Activated T-cell treated with anti-CD3 and anti-CD28 coated beads for 1 hour (primary cell): ENCODE data around the gene GOLGA6L7.
"Not testable (repeated sequence)": the region's sequence is repeated elsewhere in the genome, so short reads cannot be mapped to it uniquely, and the experiment has no call there.

ENCODE experiments used
- DNase-seq: peaks from one replicate; pipeline ENCODE4 v3.0.0-alpha.2; 2020; ENCODE audit warnings: low read depth

GOLGA6L7 gene

GRCh38 chr15:28843520-28843919 is 4.9 kb downstream of the GOLGA6L7 start:
- not testable (repeated sequence) for DNase-seq

DNA sequence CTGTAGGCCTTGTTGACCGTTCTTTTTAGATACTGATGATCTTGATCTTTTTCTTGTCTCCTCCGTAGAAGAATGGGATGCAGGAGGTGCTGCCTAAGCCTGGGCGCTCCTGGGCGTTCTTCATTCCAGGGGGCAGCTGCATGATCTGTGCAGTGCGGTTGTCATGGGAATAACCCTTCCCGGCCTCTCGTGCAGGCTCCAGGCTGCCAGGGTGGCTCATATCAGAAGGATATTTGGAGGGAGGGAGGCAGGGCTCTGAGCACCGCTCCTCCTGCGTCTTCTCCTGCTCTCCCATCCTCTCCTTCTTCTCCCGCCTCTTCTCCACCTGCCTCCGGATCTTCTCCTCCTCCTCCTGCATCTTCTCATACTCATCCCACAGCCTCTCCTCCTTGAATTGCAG is 6.2 kb downstream of the GOLGA6L7 start:
- DNase-seq, result not testable (repeated sequence)

GRCh38 chr15:28840285-28840684 is 8.2 kb downstream of the GOLGA6L7 start:
- DNase-seq, result not testable (repeated sequence)

- DNase-seq, result not testable (repeated sequence)
These were observed 13.4 kb downstream of the GOLGA6L7 start for GRCh38 chr15:28834957-28835585.

DNA sequence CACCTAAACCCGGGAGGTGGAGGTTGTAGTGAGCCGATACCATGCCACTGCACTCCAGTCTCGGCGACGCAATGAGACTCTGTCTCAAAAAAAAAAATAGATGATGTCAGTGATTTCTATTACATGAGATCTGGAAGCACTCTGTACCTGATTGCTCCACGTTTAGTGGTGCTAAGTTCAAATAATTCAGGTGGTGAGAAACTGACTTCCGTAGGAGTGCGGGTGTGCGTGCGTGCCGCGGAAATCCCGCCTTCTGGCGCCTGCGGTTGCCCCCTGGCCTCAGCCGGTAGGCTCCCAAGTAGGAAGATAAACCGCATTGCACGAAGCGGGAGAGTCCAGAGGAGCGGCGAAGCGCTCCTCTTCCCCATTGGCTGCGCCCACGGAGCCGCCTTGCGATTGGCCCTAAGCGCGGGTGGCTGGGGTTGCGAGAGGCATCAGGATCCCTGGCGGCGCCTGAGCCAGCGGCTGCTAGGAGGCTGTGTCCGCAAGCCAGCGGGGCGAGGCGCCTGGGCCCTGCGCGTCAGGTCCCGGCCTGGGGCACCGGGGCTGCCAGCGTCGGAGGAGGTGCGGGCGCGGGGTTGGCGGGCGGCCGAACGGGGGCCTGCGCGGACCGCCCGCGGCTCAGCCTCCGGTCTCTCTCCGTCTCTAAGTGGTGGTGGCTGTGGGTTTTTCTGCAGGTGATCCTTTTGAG is 16.4 kb downstream of the GOLGA6L7 start:
- DNase-seq, result peak; percentile 45

GRCh38 chr15:28821420-28821819 is 27.0 kb downstream of the GOLGA6L7 start:
- DNase-seq, result not testable (repeated sequence)

DNA sequence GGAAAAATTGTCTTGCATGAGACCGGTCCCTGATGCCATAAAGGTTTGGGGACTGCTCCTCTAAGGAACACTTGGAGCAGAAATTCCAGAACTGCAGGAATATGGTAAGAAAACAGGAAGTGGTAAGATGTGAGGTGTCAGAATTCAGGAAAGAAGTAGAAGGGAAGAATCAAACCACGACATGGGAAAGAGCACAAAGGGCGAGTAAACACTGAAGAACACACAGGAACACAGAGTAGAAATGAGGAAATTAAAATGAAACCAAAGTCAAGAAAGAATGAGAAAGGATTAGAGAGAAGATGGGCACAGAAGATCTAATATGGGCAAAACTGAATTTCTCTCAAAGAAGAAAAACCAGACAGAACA is 28.5 kb downstream of the GOLGA6L7 start:
- not testable (repeated sequence) for DNase-seq

- not testable (repeated sequence) for DNase-seq
These were observed 29.2 kb downstream of the GOLGA6L7 start for GRCh38 chr15:28819019-28819929.

- DNase-seq, result not testable (repeated sequence)
These were observed 30.3 kb downstream of the GOLGA6L7 start for GRCh38 chr15:28818168-28818567.

GRCh38 chr15:28814059-28814458 is 34.4 kb downstream of the GOLGA6L7 start:
- DNase-seq, result not testable (repeated sequence)

GRCh38 chr15:28813392-28813791 is 35.1 kb downstream of the GOLGA6L7 start:
- not testable (repeated sequence) for DNase-seq

GRCh38 chr15:28811852-28812550 is 36.4 kb downstream of the GOLGA6L7 start:
- DNase-seq, result not testable (repeated sequence)

DNA sequence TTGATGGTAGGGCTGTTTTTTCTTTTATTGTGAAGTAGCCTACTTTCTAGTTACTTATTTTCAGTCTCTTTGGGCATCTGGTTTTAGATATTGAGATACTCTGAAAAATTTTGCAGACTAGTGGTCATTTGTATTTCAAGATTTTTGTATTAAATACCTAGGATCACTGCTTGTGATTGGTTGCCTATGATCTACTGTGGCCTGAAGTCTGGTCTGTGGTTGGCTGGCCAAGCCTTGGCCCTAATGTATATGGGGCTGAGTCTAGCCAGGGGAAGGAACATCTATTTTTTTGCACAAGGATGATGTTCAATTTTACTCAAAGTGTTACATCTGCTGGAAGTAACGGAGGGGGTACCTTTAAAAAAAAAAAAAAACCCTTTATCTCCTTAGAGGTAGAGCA is 38.0 kb downstream of the GOLGA6L7 start:
- DNase-seq, result not testable (repeated sequence)

- DNase-seq, result not testable (repeated sequence)
These were observed 40.3 kb downstream of the GOLGA6L7 start for GRCh38 chr15:28808136-28808535.

GRCh38 chr15:28800366-28800765 is 48.1 kb downstream of the GOLGA6L7 start:
- not testable (repeated sequence) for DNase-seq

DNA sequence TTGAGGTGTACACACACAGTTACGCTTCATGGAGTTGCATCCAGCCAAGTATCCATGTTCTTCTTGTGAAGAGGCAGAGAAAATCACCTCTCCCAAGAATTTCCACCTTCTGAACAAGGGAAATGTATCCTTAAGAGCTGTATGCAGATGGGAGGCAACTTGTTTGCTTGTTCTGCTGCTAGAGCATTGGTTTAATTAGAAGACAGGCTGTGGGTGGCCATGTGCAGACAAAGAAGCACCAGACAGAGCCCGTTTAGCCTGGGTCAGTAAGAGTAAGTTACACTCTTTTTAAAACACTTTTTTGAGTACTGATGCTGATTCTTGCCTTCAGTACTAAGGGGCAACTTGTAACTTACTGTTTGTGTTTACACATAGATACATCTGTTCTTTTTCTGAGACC is 50.2 kb downstream of the GOLGA6L7 start:
- DNase-seq, result not testable (repeated sequence)

- not testable (repeated sequence) for DNase-seq
These were observed 54.2 kb downstream of the GOLGA6L7 start for GRCh38 chr15:28794231-28794630.
